Bronchial epithelial cell (primary cell): Measurements from ENCODE around the gene UBD. TPM values are rescaled to one million over a fixed set of nuclear protein-coding genes. Genes with fewer than 3 reads are reported as not detected.

Experiments
- DNase-seq: peaks from one replicate; pipeline ENCODE4 v3.0.0-alpha.2; 2010; ENCODE audit warnings: low read depth
- FAIRE-seq: peaks from 2 replicates; lab custom pipeline; 2011; peaks lifted over from hg19 to GRCh38; lab: Jason Lieb, UNC
- H3K27me3 ChIP-seq: 2 replicates; pipeline ENCODE4 v1.5.1; 2011; ENCODE audit warnings: low read length; ENCODE audit not compliant: control insufficient read depth, insufficient read depth
- H3K36me3 ChIP-seq: 2 replicates; pipeline ENCODE4 v1.5.1; 2011; ENCODE audit warnings: low read length; ENCODE audit not compliant: control insufficient read depth, insufficient read depth
- H3K4me3 ChIP-seq: 2 replicates; pipeline ENCODE4 v1.5.1; 2011; ENCODE audit warnings: mild to moderate bottlenecking, low read depth, low read length, control low read depth
- CTCF ChIP-seq: IDR thresholded peaks from 2 replicates; pipeline ENCODE4 v1.5.1; 2011; ENCODE audit warnings: mild to moderate bottlenecking, moderate library complexity, low read length, control low read depth, inconsistent platforms; ENCODE audit not compliant: insufficient read depth, severe bottlenecking
- total RNA-seq: library from RNA; depleted of rRNA; stranded (reverse); fragments of >200 nt; gene quantifications from 2 replicates; pipeline ENCODE4 v1.2.1, GENCODE V29; 2014

Gene UBD
- total RNA-seq, 1 donor from 2014 or later, result not detected

GRCh38 chr6:29521006-29521680 lies 38.4 kb downstream of the UBD start:
- no peak for FAIRE-seq
- no peaks in the 10 kb centered on the region for H3K36me3 ChIP-seq
- no peak overlapping the region for H3K4me3 ChIP-seq
- TF ChIP-seq CTCF, result no peak
- DNase-seq, result no peak
- no peaks in the 10 kb centered on the region for H3K27me3 ChIP-seq

GRCh38 chr6:29520232-29520631 lies 39.3 kb downstream of the UBD start:
- H3K36me3 ChIP-seq, result no peaks in the 10 kb centered on the region
- TF ChIP-seq CTCF, result no peak
- FAIRE-seq (no peak), DNase-seq (no peak)
- no peak overlapping the region for H3K4me3 ChIP-seq
- no peaks in the 10 kb centered on the region for H3K27me3 ChIP-seq

GRCh38 chr6:29519291-29520010 lies 40.1 kb downstream of the UBD start:
- FAIRE-seq (no peak), DNase-seq (no peak)
- Histone ChIP-seq H3K4me3 (no peak overlapping the region), H3K36me3 (no peaks in the 10 kb centered on the region), H3K27me3 (no peaks in the 10 kb centered on the region)
- TF ChIP-seq CTCF, result no peak

- no peak for FAIRE-seq
These were observed 41.6 kb downstream of the UBD start for GRCh38 chr6:29517728-29518440.

GRCh38 chr6:29517245-29517644 lies 42.3 kb downstream of the UBD start:
- FAIRE-seq, result no peak
- Histone ChIP-seq H3K36me3 (no peaks in the 10 kb centered on the region), H3K27me3 (no peaks in the 10 kb centered on the region), H3K4me3 (no peak overlapping the region)
- DNase-seq, result no peak
- no peak for TF ChIP-seq CTCF

More at GRCh38 chr6:29517728-29518440, 41.6 kb downstream of the UBD start:
- Histone ChIP-seq H3K27me3 (no peaks in the 10 kb centered on the region), H3K36me3 (no peaks in the 10 kb centered on the region), H3K4me3 (no peak overlapping the region)
- TF ChIP-seq CTCF, result no peak
- no peak for DNase-seq
